ENCODE results near the gene NCOR1.
"Not testable (repeated sequence)": the region's sequence is repeated elsewhere in the genome, so short reads cannot be mapped to it uniquely, and the experiment has no call there.

The NCOR1 gene

GRCh38 chr17:16117149-16117548 lies 98.2 kb downstream of the NCOR1 start:
- no peak overlapping the region for H3K4me3 ChIP-seq (ENCODE audit: low read depth, low read length)
- no peaks in the 10 kb centered on the region for H3K4me1 ChIP-seq (ENCODE audit: control insufficient read depth, insufficient read depth, low read length)
- H3K27me3 ChIP-seq (ENCODE audit: control insufficient read depth, insufficient read depth, low read length): no peaks in the 10 kb centered on the region
- peaks cover 85% of the 10 kb centered on the region for H3K36me3 ChIP-seq (ENCODE audit: control insufficient read depth, insufficient read depth, low read length)
- no peak overlapping the region for H3K27ac ChIP-seq (ENCODE audit: low read depth, low read length)
- H3K9me3 ChIP-seq (ENCODE audit: control insufficient read depth, insufficient read depth, low read length): peaks cover 22% of the 10 kb centered on the region
- no peak overlapping the region for H3K9ac ChIP-seq (ENCODE audit: low read depth, low read length)

- H3K27ac ChIP-seq (ENCODE audit: low read depth, low read length); H3K4me1 ChIP-seq (ENCODE audit: control insufficient read depth, insufficient read depth, low read length); H3K4me3 ChIP-seq (ENCODE audit: low read depth, low read length); H3K27me3 ChIP-seq (ENCODE audit: control insufficient read depth, insufficient read depth, low read length); H3K9ac ChIP-seq (ENCODE audit: low read depth, low read length): not testable (repeated sequence)
- Histone ChIP-seq H3K9me3 (ENCODE audit: control insufficient read depth, insufficient read depth, low read length) (peaks cover 22% of the 10 kb centered on the region), H3K36me3 (ENCODE audit: control insufficient read depth, insufficient read depth, low read length) (peaks cover 67% of the 10 kb centered on the region)
Observed at GRCh38 chr17:16115077-16115698, 100.1 kb downstream of the NCOR1 start.

DNA sequence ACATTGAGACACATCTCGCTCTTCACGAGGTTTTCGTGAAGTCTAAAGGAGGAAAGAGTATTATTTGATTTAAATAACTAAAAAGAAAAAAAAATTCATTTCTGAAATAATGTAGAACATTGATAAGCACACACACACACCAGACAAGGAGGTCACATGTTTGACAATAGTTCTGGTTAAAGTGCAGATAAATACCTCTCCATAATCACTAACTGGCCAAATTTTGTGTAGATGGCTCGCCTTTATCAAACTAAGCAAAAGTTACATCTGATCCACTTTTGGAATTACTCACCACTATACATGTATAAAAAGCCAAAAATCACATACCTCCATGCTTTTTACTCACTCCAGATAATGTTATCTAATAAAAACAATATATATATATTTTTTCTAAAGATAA lies 106.5 kb downstream of the NCOR1 start:
- H3K36me3 ChIP-seq (ENCODE audit: control insufficient read depth, insufficient read depth, low read length): peaks cover 37% of the 10 kb centered on the region

GRCh38 chr17:16108386-16108785 lies 106.9 kb downstream of the NCOR1 start:
- Histone ChIP-seq H3K27me3 (ENCODE audit: control insufficient read depth, insufficient read depth, low read length) (no peaks in the 10 kb centered on the region), H3K4me1 (ENCODE audit: control insufficient read depth, insufficient read depth, low read length) (no peaks in the 10 kb centered on the region), H3K4me3 (ENCODE audit: low read depth, low read length) (no peak overlapping the region), H3K36me3 (ENCODE audit: control insufficient read depth, insufficient read depth, low read length) (peaks cover 38% of the 10 kb centered on the region), H3K9me3 (ENCODE audit: control insufficient read depth, insufficient read depth, low read length) (no peaks in the 10 kb centered on the region), H3K27ac (ENCODE audit: low read depth, low read length) (no peak overlapping the region), H3K9ac (ENCODE audit: low read depth, low read length) (no peak overlapping the region)

More for the DNA sequence above, 106.5 kb downstream of the NCOR1 start:
- no peaks in the 10 kb centered on the region for H3K27me3 ChIP-seq (ENCODE audit: control insufficient read depth, insufficient read depth, low read length)
- no peak overlapping the region for H3K4me3 ChIP-seq (ENCODE audit: low read depth, low read length)
- H3K4me1 ChIP-seq (ENCODE audit: control insufficient read depth, insufficient read depth, low read length): no peaks in the 10 kb centered on the region
- H3K9me3 ChIP-seq (ENCODE audit: control insufficient read depth, insufficient read depth, low read length): no peaks in the 10 kb centered on the region
- no peak overlapping the region for H3K27ac ChIP-seq (ENCODE audit: low read depth, low read length)
- H3K9ac ChIP-seq (ENCODE audit: low read depth, low read length): no peak overlapping the region

DNA sequence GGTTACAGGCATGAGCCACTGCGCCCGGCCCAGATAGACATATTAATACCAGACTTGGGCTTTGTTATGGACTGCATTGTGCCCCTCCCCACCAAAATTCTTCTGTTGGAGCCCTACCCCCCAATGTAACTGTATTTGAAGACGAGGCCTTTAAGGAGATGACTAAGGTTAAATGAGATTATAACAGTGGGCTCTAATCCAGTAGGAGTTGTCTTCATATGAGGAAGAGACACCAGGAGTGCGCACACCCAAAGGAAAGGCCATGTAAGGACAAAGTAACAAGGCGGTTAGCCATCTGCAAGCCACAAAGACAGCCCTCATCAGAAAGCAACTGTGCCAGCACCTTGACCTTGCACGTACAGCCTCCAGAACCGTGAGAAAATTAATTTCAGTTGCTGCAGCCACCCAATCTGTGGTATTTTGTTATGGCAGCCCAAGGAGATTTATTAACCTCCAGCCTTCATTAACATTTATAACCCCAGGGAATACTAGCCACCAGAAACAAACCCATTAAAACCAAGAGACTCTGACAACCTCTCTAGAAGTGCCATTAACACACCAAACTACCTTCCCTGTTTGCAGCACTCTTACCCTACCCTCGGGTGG lies 108.1 kb downstream of the NCOR1 start:
- H3K27ac ChIP-seq (ENCODE audit: low read depth, low read length): no peak overlapping the region
- H3K36me3 ChIP-seq (ENCODE audit: control insufficient read depth, insufficient read depth, low read length): peaks cover 33% of the 10 kb centered on the region
- no peak overlapping the region for H3K4me3 ChIP-seq (ENCODE audit: low read depth, low read length)
- H3K27me3 ChIP-seq (ENCODE audit: control insufficient read depth, insufficient read depth, low read length): no peaks in the 10 kb centered on the region
- H3K9ac ChIP-seq (ENCODE audit: low read depth, low read length): no peak overlapping the region
- no peaks in the 10 kb centered on the region for H3K9me3 ChIP-seq (ENCODE audit: control insufficient read depth, insufficient read depth, low read length)
- no peaks in the 10 kb centered on the region for H3K4me1 ChIP-seq (ENCODE audit: control insufficient read depth, insufficient read depth, low read length)

- no peaks in the 10 kb centered on the region for H3K4me1 ChIP-seq (ENCODE audit: control insufficient read depth, insufficient read depth, low read length)
- no peak overlapping the region for H3K9ac ChIP-seq (ENCODE audit: low read depth, low read length)
- H3K4me3 ChIP-seq (ENCODE audit: low read depth, low read length): no peak overlapping the region
- H3K27ac ChIP-seq (ENCODE audit: low read depth, low read length): no peak overlapping the region
- peaks cover 40% of the 10 kb centered on the region for H3K36me3 ChIP-seq (ENCODE audit: control insufficient read depth, insufficient read depth, low read length)
- H3K27me3 ChIP-seq (ENCODE audit: control insufficient read depth, insufficient read depth, low read length): no peaks in the 10 kb centered on the region
- H3K9me3 ChIP-seq (ENCODE audit: control insufficient read depth, insufficient read depth, low read length): no peaks in the 10 kb centered on the region
Observed at GRCh38 chr17:16106161-16106891, 109.0 kb downstream of the NCOR1 start.

DNA sequence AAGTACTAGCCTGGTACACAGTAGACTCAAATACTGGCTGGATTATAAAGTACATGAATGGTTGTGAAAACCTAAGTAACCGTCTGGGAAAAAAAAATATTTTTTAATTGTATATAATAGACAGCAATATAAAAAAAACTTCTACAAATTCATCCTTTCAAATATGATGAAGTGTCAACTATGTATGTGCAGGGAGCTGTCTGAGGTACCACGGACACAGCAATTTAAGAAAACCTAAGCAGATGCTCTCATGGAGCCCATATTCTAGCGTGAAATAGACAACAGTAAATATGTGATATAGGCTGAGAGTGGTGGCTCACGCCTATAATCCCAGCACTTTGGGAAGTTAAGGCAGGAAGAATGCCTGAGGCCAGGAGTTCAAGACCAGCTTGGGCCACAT lies 111.1 kb downstream of the NCOR1 start:
- H3K4me3 ChIP-seq (ENCODE audit: low read depth, low read length): no peak overlapping the region
- no peaks in the 10 kb centered on the region for H3K27me3 ChIP-seq (ENCODE audit: control insufficient read depth, insufficient read depth, low read length)
- no peak overlapping the region for H3K27ac ChIP-seq (ENCODE audit: low read depth, low read length)
- peaks cover 57% of the 10 kb centered on the region for H3K36me3 ChIP-seq (ENCODE audit: control insufficient read depth, insufficient read depth, low read length)
- no peak overlapping the region for H3K9ac ChIP-seq (ENCODE audit: low read depth, low read length)
- no peaks in the 10 kb centered on the region for H3K9me3 ChIP-seq (ENCODE audit: control insufficient read depth, insufficient read depth, low read length)
- no peaks in the 10 kb centered on the region for H3K4me1 ChIP-seq (ENCODE audit: control insufficient read depth, insufficient read depth, low read length)

- Histone ChIP-seq H3K36me3 (ENCODE audit: control insufficient read depth, insufficient read depth, low read length) (peaks cover 68% of the 10 kb centered on the region), H3K4me1 (ENCODE audit: control insufficient read depth, insufficient read depth, low read length) (no peaks in the 10 kb centered on the region), H3K27ac (ENCODE audit: low read depth, low read length) (no peak overlapping the region)
Observed at GRCh38 chr17:16101440-16101839, 113.9 kb downstream of the NCOR1 start.

DNA sequence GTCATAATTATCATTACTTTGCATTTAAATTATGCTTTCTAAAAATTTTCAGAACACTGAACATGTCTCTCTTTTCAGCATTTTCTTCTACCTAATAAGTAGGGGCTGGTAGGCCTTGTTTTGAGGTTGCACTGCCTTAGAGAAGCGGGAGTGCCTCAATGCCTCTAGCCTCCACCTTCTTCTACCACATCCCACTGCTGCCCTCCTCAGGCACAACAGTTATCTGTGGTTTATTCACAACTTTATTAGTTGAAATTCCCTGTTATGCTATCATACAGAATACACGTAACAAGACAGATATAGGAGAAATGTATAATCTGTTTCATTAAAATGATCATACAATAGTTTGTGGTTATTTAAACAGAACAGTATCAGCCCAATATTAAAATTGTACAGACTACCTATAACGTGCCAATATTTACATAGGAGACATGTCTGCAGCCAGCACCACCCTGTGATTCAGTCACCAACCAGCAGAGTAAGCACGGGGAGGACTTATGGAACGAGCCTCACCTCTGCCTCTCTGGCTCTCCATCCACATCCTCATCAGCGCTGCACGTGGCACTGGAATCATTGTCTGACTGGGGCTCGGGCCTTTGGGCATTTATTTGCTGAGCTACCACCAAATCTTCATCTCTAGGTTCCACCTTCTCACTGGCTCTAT lies 114.5 kb downstream of the NCOR1 start:
- H3K36me3 ChIP-seq (ENCODE audit: control insufficient read depth, insufficient read depth, low read length): peaks cover 74% of the 10 kb centered on the region
- H3K27me3 ChIP-seq (ENCODE audit: control insufficient read depth, insufficient read depth, low read length): no peaks in the 10 kb centered on the region
- H3K4me3 ChIP-seq (ENCODE audit: low read depth, low read length): no peak overlapping the region
- no peaks in the 10 kb centered on the region for H3K4me1 ChIP-seq (ENCODE audit: control insufficient read depth, insufficient read depth, low read length)
- no peak overlapping the region for H3K9ac ChIP-seq (ENCODE audit: low read depth, low read length)
- no peak overlapping the region for H3K27ac ChIP-seq (ENCODE audit: low read depth, low read length)
- peaks cover 7% of the 10 kb centered on the region; the same call in 1 of the 2 replicates for H3K9me3 ChIP-seq (ENCODE audit: control insufficient read depth, insufficient read depth, low read length)

More at GRCh38 chr17:16101440-16101839, 113.9 kb downstream of the NCOR1 start:
- H3K9me3 ChIP-seq (ENCODE audit: control insufficient read depth, insufficient read depth, low read length): peaks cover 7% of the 10 kb centered on the region; the same call in 1 of the 2 replicates
- H3K27me3 ChIP-seq (ENCODE audit: control insufficient read depth, insufficient read depth, low read length): no peaks in the 10 kb centered on the region
- H3K9ac ChIP-seq (ENCODE audit: low read depth, low read length): no peak overlapping the region
- H3K4me3 ChIP-seq (ENCODE audit: low read depth, low read length): no peak overlapping the region

- Histone ChIP-seq H3K27ac (ENCODE audit: low read depth, low read length) (no peak overlapping the region), H3K27me3 (ENCODE audit: control insufficient read depth, insufficient read depth, low read length) (no peaks in the 10 kb centered on the region), H3K4me1 (ENCODE audit: control insufficient read depth, insufficient read depth, low read length) (no peaks in the 10 kb centered on the region), H3K36me3 (ENCODE audit: control insufficient read depth, insufficient read depth, low read length) (peaks cover 49% of the 10 kb centered on the region), H3K4me3 (ENCODE audit: low read depth, low read length) (no peak overlapping the region), H3K9me3 (ENCODE audit: control insufficient read depth, insufficient read depth, low read length) (0 out of 2 replicates have a peak, but pooled peaks cover 3% of the 10 kb centered on the region), H3K9ac (ENCODE audit: low read depth, low read length) (no peak overlapping the region)
Observed at GRCh38 chr17:16091773-16092172, 123.6 kb downstream of the NCOR1 start.
